Ramos (cell line): ENCODE measurements around the gene FNDC3B.
"Not testable (repeated sequence)": the region's sequence is repeated elsewhere in the genome, so short reads cannot be mapped to it uniquely, and the experiment has no call there.

ENCODE experiments used
- in situ Hi-C: fragments of 300-500 bp; cut with MboI; formaldehyde crosslinking; loops from one replicate; pipeline ENCODE4 v1.14.3; 2022; ENCODE audit warnings: low sequenced_read_pairs; ENCODE audit not compliant: unreplicated experiment

The FNDC3B gene

GRCh38 chr3:172244011-172244410 lies 204.6 kb downstream of the FNDC3B start:
- in situ Hi-C loops = no loop called here

GRCh38 chr3:172245241-172245640 lies 205.9 kb downstream of the FNDC3B start:
- in situ Hi-C loops = no loop called here

DNA sequence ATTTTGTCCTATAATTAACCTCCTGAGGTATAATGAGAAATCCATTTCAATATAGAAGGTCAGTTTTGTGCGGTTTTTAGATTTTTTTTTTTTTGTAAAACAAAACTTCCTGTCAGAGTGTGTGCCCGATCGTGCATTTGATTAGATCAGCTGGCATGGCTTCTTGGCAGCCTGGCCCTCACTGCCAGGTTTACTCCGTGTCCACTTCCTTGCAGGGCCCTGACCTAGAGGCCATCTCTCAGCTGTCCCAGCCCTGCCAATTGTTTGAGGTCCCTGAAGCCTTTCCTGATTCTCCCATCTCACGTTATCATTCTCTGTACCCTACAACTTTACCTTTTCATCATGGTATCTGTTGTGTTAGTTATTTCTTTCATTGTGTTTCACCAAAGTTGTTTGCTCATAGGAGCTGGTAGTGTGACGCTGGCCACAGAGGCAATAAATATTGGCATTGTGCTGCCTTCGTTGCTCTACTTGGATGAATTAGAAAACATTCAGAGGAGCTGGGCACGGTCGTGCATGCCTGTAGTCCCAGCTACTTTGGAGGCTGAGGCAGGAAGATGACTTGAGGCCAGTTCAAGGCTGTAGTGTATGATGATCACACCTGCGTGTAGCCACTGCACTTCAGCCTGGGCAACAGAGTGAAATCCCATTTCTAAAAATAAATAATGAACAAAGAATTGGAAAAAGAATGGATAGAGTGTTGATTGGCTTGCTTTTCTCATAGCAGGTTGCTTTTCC lies 206.9 kb downstream of the FNDC3B start:
- in situ Hi-C loops = no loop called here

GRCh38 chr3:172247525-172248274 lies 208.3 kb downstream of the FNDC3B start:
- in situ Hi-C loops = no loop called here

DNA sequence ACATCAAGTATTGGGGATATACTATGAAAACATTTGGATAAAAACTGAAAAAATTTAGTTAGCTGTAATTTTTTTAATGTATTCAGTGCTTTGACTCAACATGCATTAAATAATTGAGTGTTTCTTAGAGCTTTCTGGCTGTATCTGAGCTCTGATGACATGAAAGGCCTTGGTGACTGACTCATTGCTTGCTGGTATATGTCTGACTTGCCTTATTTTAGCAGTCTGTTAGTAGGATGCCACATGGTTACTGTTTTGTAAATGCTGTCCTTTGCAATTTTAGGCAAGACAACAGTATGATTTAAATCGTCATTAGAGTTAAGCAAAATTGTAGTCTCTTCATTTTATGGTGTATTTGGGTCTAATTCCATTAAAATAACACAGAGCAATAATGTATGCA lies 209.7 kb downstream of the FNDC3B start:
- in situ Hi-C loops = no loop called here

DNA sequence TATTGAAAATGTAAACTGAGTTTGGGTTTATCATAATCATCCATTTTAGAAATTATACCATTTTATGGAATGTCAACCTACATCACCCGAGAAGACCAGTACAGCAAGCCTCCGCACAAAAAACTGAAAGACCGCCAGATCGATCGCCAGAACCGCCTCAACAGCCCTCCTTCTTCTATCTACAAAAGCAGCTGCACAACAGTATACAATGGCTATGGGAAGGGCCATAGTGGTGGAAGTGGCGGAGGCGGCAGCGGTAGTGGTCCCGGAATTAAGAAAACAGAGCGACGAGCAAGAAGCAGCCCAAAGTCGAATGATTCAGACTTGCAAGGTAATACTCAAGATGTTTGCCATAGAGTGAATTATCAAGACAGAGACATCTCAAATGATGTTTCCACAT lies 211.8 kb downstream of the FNDC3B start:
- in situ Hi-C loops = no loop called here

DNA sequence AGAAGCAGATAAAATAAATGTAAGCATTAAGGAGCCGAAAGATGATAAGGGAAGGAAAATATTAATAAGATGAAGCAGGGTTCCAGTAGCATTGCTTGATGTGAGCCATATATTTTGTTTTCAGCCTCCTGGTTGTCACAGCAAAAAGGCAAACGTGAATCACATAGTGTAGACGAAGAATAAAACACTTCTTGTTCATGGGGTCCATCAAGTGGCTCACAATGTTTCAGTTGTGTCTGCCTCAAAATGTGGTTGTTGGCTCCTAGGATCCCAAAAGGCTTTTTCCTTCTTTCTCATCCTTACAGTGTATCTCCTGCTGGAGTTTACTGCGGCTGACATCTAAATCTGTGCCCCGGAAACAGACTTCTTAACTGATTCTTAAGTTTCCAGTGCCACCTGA lies 213.8 kb downstream of the FNDC3B start:
- in situ Hi-C loops = no loop called here

DNA sequence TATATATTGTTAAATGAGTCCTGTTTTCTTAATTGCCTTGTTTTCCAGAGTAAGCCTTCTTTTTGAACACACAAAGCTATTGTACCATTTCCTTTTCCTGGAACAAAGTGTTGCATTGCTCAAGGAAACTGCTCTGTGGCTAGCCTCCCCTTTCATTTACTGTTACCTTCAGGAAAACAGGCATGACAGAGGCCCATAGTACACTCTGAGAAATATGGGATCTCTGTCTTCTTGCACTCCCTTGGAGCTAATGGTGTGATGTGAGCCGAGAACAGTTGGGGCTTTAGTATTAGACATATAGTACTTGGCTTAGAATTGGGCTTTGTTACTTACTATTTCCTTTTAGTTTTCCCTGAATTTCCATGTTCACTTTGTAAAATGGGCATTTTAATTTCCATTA lies 215.2 kb downstream of the FNDC3B start:
- in situ Hi-C loops = no loop called here

DNA sequence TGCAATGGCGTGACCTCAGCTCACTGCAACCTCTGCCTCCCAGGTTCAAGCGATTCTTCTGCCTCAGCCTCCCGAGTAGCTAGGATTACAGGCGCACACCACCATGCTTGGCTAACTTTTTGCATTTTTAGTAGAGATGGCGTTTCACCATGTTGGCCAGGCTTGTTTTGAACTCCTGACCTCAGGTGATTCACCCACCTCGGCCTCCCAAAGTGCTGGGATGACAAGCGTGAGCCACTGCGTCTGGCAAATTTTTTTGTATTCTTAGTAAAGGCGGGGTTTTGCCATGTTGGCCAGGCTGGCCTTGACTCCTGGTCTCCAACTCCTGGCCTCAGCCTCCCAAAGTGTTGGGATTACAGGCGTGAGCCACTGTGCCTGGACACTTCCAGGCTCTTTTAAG lies 215.9 kb downstream of the FNDC3B start:
- in situ Hi-C loops = not testable (repeated sequence)

DNA sequence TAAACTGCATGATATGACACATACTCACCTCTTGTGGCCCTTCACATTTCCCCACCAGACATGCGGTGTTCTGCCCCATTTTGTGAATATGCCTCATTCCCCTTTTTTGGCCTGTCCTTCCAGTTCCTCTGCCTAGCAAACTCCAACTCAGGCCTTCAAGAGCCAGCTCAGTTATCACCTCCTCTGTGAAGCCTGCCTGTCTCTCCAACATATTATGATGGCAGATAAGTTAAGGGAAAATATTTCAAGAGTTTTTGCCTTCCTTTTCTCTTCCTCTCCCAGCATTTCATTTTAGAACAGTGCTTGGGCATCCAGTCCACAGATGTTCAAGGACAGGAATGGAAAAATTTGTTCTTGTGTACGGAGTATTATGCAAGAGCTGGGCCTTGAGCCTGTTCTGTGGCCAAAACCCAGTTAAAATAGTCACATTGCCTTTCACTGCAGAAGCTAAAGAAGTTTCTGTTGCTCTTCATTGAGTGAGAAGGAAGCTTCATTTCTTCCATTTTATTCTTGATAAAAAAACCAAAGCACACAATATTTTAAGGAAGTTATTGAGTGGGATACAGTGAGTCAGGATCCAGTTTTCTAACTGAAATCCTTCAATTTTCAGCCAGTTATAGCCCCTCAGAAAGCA lies 216.8 kb downstream of the FNDC3B start:
- in situ Hi-C loops = no loop called here

GRCh38 chr3:172257648-172258400 lies 218.4 kb downstream of the FNDC3B start:
- in situ Hi-C loops = no loop called here

DNA sequence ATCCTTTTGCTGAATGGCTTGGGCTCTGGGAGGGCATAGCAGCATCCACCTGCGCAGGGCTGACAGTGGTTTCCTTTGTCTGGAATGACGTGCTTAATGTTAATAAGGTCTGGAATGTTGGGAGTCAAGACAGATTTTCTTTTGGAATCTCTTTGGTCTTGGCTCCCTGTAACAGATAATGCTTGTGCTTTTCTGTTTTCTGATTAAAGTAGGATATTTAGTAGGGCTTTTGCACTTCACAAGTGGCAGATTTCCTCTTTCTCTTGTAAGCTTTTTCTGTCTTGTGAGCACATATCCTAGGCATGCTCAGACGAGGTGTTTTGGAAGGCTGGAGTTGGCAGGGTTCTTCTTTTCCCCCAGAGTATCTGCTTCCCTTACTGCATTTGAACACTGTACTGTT lies 219.2 kb downstream of the FNDC3B start:
- in situ Hi-C loops = no loop called here

GRCh38 chr3:172259111-172259541 lies 219.7 kb downstream of the FNDC3B start:
- in situ Hi-C loops = no loop called here

- in situ Hi-C loops = no loop called here
Observed at GRCh38 chr3:172259726-172260248, 220.4 kb downstream of the FNDC3B start.

- in situ Hi-C loops = no loop called here
Observed at GRCh38 chr3:172260381-172260780, 221.0 kb downstream of the FNDC3B start.

DNA sequence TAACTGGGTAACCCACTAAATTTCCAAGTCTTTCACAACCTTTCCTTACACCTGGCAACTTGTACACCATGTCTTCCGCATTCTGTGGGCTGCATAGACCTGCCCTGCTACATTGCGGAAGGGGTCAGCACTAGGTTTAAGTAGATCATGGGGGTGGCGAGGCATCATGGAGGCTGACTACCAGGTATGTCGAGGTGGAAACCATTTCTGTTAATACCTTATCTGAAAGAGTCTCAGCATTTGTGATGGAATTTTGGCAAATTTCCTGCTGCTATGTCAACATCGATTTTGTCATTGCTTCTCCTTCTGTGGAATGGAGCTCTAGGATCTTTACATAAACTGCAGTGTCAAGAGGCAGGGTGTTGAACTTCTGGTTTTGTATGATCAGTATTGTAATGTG lies 221.7 kb downstream of the FNDC3B start:
- in situ Hi-C loops = no loop called here

DNA sequence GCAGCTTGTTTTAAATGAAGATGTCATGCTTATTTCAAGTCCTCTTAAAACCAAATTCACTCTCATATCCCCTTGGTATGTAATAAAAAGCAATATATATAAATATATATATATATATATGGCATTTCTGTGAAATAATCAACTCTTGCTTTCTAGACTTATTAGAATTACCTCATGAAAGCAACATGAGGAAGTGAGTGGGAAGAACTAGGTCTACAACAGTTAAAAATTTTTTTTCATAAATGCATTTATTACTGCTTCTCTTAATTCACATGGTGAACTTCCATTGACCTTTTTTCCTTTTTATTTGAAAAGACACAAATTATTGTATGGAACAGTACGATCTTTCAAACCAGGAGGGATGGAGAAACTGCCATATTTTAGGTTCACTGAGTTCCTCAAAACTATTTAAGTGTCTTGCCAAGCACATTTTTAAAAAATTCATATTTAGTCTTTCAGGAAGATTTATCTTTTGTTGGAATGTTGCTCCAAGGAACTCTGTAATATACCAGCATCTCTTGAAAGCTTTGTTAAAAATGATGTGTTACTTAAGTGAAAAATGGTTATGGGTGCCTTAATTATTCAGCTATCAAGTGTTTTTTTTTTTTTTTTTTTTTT lies 223.7 kb downstream of the FNDC3B start:
- in situ Hi-C loops = no loop called here

DNA sequence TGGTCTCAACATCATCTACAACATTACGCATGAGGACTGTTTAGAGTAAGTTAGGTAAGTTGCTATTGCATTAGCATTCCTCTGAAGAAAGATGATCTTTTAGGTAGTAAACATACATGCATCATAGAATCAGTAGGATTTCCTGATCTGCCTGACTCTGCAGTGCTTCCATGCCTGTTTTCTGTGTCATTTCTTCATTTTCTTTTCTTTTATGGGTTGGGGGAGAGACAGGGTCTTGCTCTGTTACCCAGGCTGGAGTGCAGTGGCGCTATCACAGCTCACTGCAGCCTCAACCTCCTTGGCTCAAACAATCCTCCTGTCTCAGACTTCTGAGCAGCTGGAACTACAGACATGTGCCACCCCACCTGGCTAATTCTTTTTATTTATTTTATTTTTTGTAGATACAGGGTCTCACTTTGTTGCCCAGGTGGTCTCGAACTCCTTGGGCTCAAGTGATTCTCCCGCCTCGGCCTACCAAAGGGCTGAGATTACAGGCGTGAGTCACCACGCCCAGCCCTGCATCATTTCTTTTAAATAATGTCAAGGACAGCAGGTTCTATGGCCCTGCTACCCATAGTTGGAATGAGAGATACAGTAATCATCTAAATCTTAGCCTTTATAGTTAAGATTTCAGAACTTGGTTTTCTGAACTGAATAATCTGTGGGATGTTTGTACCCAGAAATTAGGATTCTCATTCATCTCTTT lies 224.6 kb downstream of the FNDC3B start:
- in situ Hi-C loops = no loop called here

DNA sequence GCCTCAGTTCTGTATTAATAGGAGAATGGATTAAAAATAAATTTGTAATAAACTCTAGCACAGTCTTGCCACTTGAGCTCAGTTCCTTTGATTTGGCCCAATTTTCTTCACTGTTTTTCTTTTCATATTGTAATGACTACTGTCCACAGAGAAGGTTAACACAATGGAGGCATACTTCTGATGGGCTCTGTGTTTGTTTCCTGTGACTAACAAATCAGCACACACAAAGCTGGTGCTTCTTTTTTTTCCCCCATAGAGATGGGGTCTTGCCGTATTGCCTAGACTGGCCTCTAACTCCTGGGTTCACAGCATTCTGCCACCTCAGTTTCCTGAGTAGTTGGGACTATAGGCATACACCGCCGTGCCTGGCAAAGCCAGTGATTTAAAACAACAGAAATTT lies 226.7 kb downstream of the FNDC3B start:
- in situ Hi-C loops = no loop called here
